ENCODE data around the gene TAF1B.
"Not testable (repeated sequence)": the region's sequence is repeated elsewhere in the genome, so short reads cannot be mapped to it uniquely, and the experiment has no call there.

- TF ChIP-seq CTCF (IDR thresholded peaks at IDR 0.05; ENCODE audit: low read length); EZH2 (IDR thresholded peaks at IDR 0.05; ENCODE audit: borderline replicate concordance, low read length): not testable (repeated sequence)
Measured at GRCh38 chr2:9927020-9927419, 83.7 kb downstream of the TAF1B start.

Data from OCI-LY1 (cell line).